K562 (cell line): Measurements from ENCODE around the gene CEBPA.

Experiments
- EP300 ChIP-seq: IDR thresholded peaks from 2 replicates; pipeline ENCODE4 v1.6.1; 2012; ENCODE audit warnings: low read length, improper control_type of control experiment
- HDGF ChIP-seq: fragments of 450-650 bp; IDR thresholded peaks from 2 replicates; pipeline ENCODE4 v1.6.1; 2016
- HNRNPLL ChIP-seq: fragments of 200-400 bp; formaldehyde crosslinking; IDR thresholded peaks from 2 replicates; pipeline ENCODE4 v1.6.1; 2017; ENCODE audit warnings: low read length, low read depth, mild to moderate bottlenecking; ENCODE audit not compliant: poor library complexity, severe bottlenecking
- KAT2B ChIP-seq: IDR thresholded peaks from one replicate; pipeline ENCODE4 v1.6.1; 2012; ENCODE audit warnings: low read depth, mild to moderate bottlenecking, control low read depth, inconsistent platforms, low read length, moderate library complexity
- STAT5A ChIP-seq: IDR thresholded peaks from 2 replicates; pipeline ENCODE4 v1.6.1; 2012; ENCODE audit warnings: low read length, inconsistent platforms, borderline replicate concordance
- ZFP1 ChIP-seq: fragments of 450-650 bp; formaldehyde crosslinking; IDR thresholded peaks from 2 replicates; pipeline ENCODE4 v1.4.0; 2020; ENCODE audit warnings: mild to moderate bottlenecking, mixed read lengths
- ZNF384 ChIP-seq: IDR thresholded peaks from 2 replicates; pipeline ENCODE4 v1.6.1; 2012; ENCODE audit warnings: low read depth, low read length, improper control_type of control experiment
- TF ChIP-seq, protein P1 (sequence below), 3 experiments: IDR thresholded peaks in 2 of 3; conservative IDR thresholded peaks in 1 of 3; 2 replicates each; pipeline ENCODE4 v1.5.1; 2011 to 2012; ENCODE audit warnings: low read length in 3 of 3, mild to moderate bottlenecking in 3 of 3, control low read depth in 2 of 3, improper control_type of control experiment in 1 of 3, inconsistent platforms in 1 of 3, low read depth in 1 of 3, mixed read lengths in 1 of 3, moderate library complexity in 1 of 3; ENCODE audit not compliant: insufficient read depth in 2 of 3

DNA sequence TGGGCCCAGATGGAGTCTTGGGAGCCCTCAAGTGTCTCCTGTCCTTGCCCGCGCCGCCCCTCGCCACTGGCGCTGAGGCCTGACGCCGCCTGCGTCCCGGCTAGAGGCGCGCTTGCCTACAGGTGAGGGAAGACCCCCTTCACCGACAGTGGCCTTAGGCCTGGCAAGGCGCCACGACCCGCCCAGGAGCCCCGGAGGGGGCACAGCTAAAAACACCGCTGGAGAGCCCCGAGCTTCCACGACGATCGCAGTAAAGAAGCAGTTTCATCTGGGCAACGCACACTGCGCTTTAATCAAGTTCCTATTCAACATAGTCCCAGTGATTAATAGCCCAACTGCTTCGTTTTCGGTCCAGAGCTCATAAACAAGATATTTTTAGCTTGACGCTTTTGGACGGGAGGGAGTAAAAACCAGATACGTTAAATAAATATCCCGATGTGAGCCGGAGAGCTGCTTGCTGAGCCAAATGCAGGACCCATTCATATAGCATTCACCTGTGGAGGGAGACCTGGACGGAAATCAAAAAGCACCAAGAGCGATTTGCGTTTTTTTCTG, 1.5 kb upstream of the CEBPA start:
- TF ChIP-seq HNRNPLL (no peak), KAT2B (no peak), HDGF (no peak), STAT5A (no peak), ZFP1 (CRISPR knock-in tag) (no peak), ZNF384 (no peak), EP300 (no peak)
- TF ChIP-seq, protein P1, sequence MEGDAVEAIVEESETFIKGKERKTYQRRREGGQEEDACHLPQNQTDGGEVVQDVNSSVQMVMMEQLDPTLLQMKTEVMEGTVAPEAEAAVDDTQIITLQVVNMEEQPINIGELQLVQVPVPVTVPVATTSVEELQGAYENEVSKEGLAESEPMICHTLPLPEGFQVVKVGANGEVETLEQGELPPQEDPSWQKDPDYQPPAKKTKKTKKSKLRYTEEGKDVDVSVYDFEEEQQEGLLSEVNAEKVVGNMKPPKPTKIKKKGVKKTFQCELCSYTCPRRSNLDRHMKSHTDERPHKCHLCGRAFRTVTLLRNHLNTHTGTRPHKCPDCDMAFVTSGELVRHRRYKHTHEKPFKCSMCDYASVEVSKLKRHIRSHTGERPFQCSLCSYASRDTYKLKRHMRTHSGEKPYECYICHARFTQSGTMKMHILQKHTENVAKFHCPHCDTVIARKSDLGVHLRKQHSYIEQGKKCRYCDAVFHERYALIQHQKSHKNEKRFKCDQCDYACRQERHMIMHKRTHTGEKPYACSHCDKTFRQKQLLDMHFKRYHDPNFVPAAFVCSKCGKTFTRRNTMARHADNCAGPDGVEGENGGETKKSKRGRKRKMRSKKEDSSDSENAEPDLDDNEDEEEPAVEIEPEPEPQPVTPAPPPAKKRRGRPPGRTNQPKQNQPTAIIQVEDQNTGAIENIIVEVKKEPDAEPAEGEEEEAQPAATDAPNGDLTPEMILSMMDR (IDR thresholded peaks at IDR 0.05 in 2 of 3, conservative IDR thresholded peaks at IDR 0.05 in 1 of 3; ENCODE audit: insufficient read depth in 2 of 3, low read depth in 1 of 3, low read length in 3 of 3), result no peak
